ENCODE results near the gene IRF1. TPM values are rescaled to one million over a fixed set of nuclear protein-coding genes. Genes with fewer than 3 reads are reported as not detected.
"Not testable (repeated sequence)": the region's sequence is repeated elsewhere in the genome, so short reads cannot be mapped to it uniquely, and the experiment has no call there.

IRF1 gene
- total RNA-seq, 2 donors from 2014 or later, result 125 to 174 TPM

DNA sequence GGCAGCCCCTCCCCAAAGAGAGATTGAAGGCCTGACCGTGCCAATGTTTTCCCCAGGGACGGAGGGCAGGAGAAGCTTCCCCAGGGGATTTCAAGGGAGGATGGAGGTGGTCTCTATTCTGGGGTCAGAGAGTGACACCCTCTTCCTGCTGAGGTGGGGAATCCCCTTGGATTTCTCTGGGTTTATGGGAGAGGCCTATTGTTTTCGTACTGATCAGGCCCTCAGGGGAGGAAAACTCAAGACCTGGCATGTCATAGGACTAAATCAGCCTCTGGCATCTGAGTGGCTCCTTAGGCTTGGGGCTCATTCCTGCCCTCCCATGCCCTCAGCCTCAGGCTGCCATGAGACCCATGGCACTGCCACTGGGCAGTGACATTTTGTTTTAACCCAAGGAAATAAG is 44.6 kb downstream of the IRF1 start:
- Mint-ChIP-seq H3K4me1 (peaks cover 43% of the 10 kb centered on the region), H3K9me3 (no peaks in the 10 kb centered on the region), H3K4me3 (no peak overlapping the region), H3K27me3 (no peaks in the 10 kb centered on the region), H3K27ac (peak overlapping the region; percentile 76), H3K36me3 (ENCODE audit: low read depth) (peaks cover 43% of the 10 kb centered on the region)
- ATAC-seq (replicated peaks), result no peak

GRCh38 chr5:132445640-132445923 is 45.0 kb downstream of the IRF1 start:
- Mint-ChIP-seq H3K36me3 (ENCODE audit: low read depth) (peaks cover 40% of the 10 kb centered on the region), H3K4me3 (no peak overlapping the region), H3K9me3 (no peaks in the 10 kb centered on the region), H3K27me3 (no peaks in the 10 kb centered on the region), H3K27ac (peak overlapping the region; percentile 76), H3K4me1 (peaks cover 43% of the 10 kb centered on the region)
- no peak for ATAC-seq (replicated peaks)

DNA sequence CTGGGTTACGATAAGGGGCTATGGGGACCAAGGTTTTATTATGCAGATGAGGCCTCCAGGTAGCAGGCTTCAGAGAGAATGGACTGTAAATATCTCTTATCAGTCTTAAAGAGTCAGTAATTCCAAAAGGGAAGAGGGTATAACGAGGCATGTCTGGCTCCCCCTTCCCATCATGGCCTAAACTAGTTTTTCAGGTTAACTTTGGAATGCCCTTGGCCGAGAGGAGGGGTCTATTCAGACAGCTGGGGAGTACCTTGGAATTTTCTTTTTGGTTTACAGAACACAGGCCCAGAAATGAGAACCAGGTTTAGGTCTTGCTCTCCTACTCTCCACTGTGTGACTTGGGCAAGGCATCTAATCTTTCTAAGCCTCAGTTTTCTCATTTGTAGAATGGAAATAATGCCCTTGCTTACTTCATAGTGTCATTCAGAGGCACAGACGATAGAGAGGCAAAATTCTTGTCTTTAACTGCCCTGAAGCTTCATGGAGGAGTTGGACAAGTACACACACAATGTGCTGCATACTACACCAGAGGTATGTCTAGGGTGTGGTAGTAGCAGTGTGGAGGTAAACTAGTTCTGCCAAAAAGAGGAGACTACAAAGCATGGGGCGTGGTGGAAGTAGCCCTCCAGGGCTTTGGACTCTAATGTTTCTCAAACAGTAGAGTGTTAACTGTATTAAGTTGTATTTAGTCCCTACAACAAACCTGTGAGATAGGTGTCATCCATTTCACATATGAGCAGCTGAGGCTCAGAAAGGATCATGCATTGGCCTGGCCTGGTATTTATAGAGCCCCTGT is 45.5 kb downstream of the IRF1 start:
- no peaks in the 10 kb centered on the region for H3K27me3 Mint-ChIP-seq
- H3K27ac Mint-ChIP-seq, result peak overlapping the region; percentile 76
- ATAC-seq (replicated peaks), result no peak
- H3K4me3 Mint-ChIP-seq, result no peak overlapping the region
- no peaks in the 10 kb centered on the region for H3K9me3 Mint-ChIP-seq
- peaks cover 35% of the 10 kb centered on the region for H3K36me3 Mint-ChIP-seq (ENCODE audit: low read depth)
- peaks cover 43% of the 10 kb centered on the region for H3K4me1 Mint-ChIP-seq

DNA sequence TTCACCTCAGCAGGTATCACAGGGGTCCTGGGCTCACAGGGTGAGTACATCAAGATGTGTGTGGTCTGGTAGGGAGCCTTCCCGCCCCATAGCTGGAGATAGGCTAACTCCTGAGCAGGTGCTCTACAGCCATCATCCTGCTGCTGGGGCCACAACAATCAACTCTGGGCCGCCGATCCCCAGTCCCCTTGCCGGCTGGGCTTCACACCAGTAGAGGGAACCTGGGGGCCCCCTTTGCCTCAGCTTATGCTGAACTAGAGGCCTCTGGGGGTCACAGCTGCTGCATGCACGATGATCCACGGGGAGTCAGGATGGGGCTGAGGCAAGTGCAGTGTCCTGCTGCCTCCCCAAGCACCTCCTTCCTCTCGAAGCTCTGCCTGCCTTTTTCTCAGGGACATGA is 46.5 kb downstream of the IRF1 start:
- no peak for ATAC-seq (replicated peaks)
- Mint-ChIP-seq H3K9me3 (no peaks in the 10 kb centered on the region), H3K27ac (peak overlapping the region; percentile 76), H3K36me3 (ENCODE audit: low read depth) (peaks cover 25% of the 10 kb centered on the region), H3K4me3 (no peak overlapping the region), H3K27me3 (no peaks in the 10 kb centered on the region), H3K4me1 (peaks cover 49% of the 10 kb centered on the region)

- H3K4me1 Mint-ChIP-seq, result peaks cover 55% of the 10 kb centered on the region
- peaks cover 16% of the 10 kb centered on the region for H3K36me3 Mint-ChIP-seq (ENCODE audit: low read depth)
- H3K4me3 Mint-ChIP-seq, result peak overlapping the region; percentile 54
- no peaks in the 10 kb centered on the region for H3K27me3 Mint-ChIP-seq
- peak overlapping the region; percentile 76 for H3K27ac Mint-ChIP-seq
- ATAC-seq (replicated peaks), result peak; percentile 67
- H3K9me3 Mint-ChIP-seq, result no peaks in the 10 kb centered on the region
These were observed 51.0 kb downstream of the IRF1 start for GRCh38 chr5:132439521-132440089.

- H3K4me3 Mint-ChIP-seq, result peak overlapping the region; percentile 54
- H3K4me1 Mint-ChIP-seq, result peaks cover 55% of the 10 kb centered on the region
- no peak for ATAC-seq (replicated peaks)
- peak overlapping the region; percentile 76 for H3K27ac Mint-ChIP-seq
- no peaks in the 10 kb centered on the region for H3K9me3 Mint-ChIP-seq
- no peaks in the 10 kb centered on the region for H3K27me3 Mint-ChIP-seq
- H3K36me3 Mint-ChIP-seq (ENCODE audit: low read depth), result peaks cover 19% of the 10 kb centered on the region
These were observed 51.7 kb downstream of the IRF1 start for GRCh38 chr5:132438917-132439316.

DNA sequence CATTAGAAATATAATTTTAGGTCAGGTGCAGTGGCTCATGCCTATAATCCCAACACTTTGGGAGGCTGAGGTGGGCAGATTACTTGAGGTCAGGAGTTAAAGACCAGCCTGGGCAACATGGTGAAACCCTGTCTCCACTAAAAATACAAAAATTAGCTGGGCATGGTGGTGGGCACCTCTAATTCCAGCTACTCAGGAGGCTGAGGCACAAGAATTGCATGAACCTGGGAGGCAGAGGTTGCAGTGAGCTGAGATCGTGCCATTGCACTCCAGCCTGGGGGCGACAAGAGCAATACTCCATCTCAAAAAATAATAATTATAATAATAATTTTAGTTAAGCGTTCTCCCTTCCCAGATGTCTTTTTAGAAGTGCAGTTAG is 52.3 kb downstream of the IRF1 start:
- not testable (repeated sequence) for H3K27me3 Mint-ChIP-seq; ATAC-seq (replicated peaks); H3K9me3 Mint-ChIP-seq
- Mint-ChIP-seq H3K4me3 (peak overlapping the region; percentile 54), H3K36me3 (ENCODE audit: low read depth) (peaks cover 20% of the 10 kb centered on the region), H3K27ac (peak overlapping the region; percentile 76), H3K4me1 (peaks cover 55% of the 10 kb centered on the region)

DNA sequence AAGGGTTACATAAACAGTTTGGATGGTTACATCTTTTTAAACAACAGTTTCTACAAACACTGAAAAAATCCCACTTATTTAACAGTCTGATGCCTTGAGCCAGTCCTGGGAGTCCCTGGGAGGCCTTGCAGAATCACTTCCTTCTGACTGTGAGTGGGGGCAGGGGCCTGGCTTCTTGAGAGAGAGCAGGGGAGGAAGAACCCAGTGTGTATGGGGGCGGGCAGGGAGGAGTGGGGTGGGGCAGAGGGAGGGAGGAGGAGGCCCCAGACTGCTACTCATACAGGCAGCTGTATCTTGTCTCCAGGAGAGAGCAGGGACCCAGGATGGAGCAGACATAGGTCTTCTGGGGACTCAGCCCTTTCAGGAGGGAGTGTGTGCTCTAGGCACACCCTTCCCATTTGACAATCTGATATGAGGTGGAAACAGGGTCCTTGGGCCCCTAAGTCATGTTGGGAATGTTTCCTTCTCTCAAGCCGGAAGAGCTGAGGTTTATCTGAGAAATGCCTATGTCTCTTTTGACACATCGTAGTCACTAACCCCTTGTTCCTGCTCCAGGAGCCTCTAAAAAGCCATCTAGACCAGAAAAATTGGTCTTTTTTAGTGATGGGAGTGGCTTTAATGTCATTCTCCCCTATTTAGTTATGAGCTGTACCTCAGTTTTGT is 52.8 kb downstream of the IRF1 start:
- Mint-ChIP-seq H3K36me3 (ENCODE audit: low read depth) (peaks cover 24% of the 10 kb centered on the region), H3K4me3 (peak overlapping the region; percentile 54), H3K4me1 (peaks cover 55% of the 10 kb centered on the region), H3K27me3 (no peaks in the 10 kb centered on the region), H3K9me3 (no peaks in the 10 kb centered on the region), H3K27ac (peak overlapping the region; percentile 76)
- ATAC-seq (replicated peaks), result peak; percentile 81

DNA sequence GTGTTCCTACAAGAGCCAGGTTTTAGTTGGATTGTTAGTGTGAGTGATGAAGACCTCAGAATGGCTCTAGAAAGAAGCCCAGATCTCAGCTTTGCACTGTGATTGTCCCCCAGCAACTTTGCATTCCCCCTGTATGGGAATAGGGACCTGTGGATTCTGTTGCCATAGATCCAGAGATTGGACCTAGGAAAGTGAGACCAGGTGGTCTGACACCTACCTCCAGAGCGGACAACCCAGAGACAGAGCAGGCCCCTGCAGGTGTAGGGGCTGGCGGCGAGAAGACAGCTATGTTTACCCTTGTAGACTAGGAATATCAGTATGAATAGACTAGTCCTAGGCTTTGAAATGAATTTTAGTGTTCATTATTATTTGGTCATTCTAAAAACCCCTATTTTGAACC is 53.6 kb downstream of the IRF1 start:
- peaks cover 32% of the 10 kb centered on the region for H3K36me3 Mint-ChIP-seq (ENCODE audit: low read depth)
- no peak for ATAC-seq (replicated peaks)
- H3K4me3 Mint-ChIP-seq, result peak overlapping the region; percentile 54
- H3K4me1 Mint-ChIP-seq, result peaks cover 58% of the 10 kb centered on the region
- no peaks in the 10 kb centered on the region for H3K27me3 Mint-ChIP-seq
- no peaks in the 10 kb centered on the region for H3K9me3 Mint-ChIP-seq
- H3K27ac Mint-ChIP-seq, result peak overlapping the region; percentile 76

DNA sequence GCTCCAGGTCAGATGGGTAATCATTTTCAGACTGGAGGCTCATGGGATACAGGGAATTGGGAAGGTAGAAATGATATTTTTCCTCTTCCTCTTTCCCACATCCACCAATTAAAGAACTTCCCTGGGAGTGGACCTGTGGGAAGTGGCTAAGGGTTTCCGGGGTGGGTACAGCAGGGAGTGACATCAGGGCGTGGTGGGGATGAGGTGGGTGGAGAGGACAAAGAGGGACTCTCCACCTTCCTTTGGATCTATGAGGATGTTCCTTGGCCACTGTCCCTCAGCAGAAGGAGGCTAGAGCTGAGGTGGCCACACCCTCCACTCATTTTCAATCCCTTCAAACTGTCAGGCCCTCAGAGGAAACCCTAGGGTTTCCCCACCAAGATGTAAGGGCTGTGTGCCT is 54.7 kb downstream of the IRF1 start:
- peaks cover 42% of the 10 kb centered on the region for H3K36me3 Mint-ChIP-seq (ENCODE audit: low read depth)
- H3K27ac Mint-ChIP-seq, result peak overlapping the region; percentile 29
- peaks cover 64% of the 10 kb centered on the region for H3K4me1 Mint-ChIP-seq
- no peaks in the 10 kb centered on the region for H3K27me3 Mint-ChIP-seq
- no peak for ATAC-seq (replicated peaks)
- peak overlapping the region; percentile 6 for H3K4me3 Mint-ChIP-seq
- no peaks in the 10 kb centered on the region for H3K9me3 Mint-ChIP-seq

DNA sequence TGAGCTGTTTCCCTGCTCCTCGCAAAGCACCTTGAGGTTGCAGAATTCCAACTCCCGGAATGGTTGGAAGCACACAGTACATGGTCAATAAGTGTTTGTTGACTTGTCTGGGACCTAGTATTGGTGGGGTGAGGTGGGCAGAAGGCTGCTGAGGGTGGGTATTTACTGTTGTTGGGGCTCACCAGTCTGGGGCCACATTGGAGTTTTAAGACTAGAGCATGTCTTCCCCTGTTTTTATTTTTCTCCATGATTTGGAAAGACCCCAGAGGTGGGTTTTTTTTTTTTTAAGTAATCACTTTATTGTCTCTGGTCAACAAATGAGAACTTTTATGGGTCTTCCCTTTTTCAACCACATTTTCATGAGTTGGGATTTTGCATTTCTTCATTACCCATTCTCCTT is 55.1 kb downstream of the IRF1 start:
- Mint-ChIP-seq H3K27me3 (no peaks in the 10 kb centered on the region), H3K36me3 (ENCODE audit: low read depth) (peaks cover 47% of the 10 kb centered on the region), H3K27ac (peak overlapping the region; percentile 29), H3K4me1 (peaks cover 69% of the 10 kb centered on the region), H3K4me3 (peak overlapping the region; percentile 7), H3K9me3 (no peaks in the 10 kb centered on the region)
- no peak for ATAC-seq (replicated peaks)

DNA sequence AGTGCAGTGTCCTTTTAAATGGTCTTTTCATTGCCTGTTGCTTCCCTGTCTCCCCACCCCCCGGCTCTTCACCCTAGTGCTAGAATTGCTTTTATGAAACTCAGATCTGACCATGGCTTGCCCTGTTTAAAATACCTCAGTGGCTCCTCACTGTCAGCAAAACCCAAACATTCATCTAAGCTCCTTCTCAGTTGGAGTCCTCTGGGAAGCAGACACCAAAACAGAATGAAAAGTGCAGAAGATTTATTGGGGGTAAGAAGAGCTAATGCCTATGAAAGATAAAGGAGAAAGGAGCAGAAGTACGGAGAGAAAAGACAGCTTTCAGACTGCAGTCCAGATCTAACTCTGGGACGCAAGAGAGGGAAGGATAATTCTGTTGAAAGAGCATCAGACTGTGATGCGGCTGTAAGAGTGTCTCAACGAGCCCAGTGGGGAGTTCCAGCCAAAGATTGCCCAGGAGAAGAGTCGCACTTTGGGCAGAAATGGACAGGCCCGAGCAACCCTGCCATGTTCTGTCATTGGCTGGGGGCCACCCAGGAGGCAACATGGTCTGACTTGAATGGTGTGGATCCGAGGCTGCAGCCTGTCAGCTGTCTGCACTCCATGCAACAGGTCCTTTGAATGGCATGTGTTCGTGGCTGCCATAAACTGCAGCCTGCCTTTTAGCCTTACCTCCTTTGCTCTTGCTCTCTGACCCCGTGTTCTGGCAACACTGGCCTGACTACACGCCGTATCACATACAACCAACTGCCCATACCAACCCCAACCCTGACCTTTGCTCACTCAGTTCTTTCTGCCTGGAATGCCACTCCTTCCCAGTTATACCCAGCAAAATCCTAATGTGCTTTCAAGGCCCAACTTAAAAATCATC is 55.9 kb downstream of the IRF1 start:
- Mint-ChIP-seq H3K4me1 (peaks cover 76% of the 10 kb centered on the region), H3K27me3 (no peaks in the 10 kb centered on the region), H3K27ac (peak overlapping the region; percentile 29), H3K36me3 (ENCODE audit: low read depth) (peaks cover 55% of the 10 kb centered on the region), H3K9me3 (no peaks in the 10 kb centered on the region), H3K4me3 (peak overlapping the region; percentile 7)
- ATAC-seq (replicated peaks), result no peak

DNA sequence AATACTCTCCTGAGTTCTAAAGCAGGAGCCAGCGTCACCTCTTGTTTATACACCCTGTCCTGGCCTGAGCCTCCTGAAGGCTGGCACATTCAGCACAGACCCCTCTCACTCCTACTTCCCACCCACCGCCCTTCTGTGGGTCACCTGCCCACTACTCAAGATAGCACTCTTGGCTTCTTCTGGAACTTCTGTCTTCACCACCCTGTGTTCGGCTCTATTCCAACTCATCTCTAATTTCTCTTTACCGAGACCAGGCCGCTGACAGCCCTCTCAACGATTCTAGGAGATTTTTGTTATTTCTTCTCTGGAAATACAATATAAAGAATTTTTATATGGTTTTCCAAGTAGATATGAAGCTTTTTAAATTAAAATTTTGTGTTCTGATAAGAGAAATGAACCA is 57.4 kb downstream of the IRF1 start:
- H3K4me3 Mint-ChIP-seq, result peak overlapping the region; percentile 87
- peak overlapping the region; percentile 92 for H3K27ac Mint-ChIP-seq
- H3K27me3 Mint-ChIP-seq, result no peaks in the 10 kb centered on the region
- no peak for ATAC-seq (replicated peaks)
- H3K4me1 Mint-ChIP-seq, result peaks cover 82% of the 10 kb centered on the region
- no peaks in the 10 kb centered on the region for H3K9me3 Mint-ChIP-seq
- peaks cover 56% of the 10 kb centered on the region for H3K36me3 Mint-ChIP-seq (ENCODE audit: low read depth)

- peak; percentile 67 for ATAC-seq (replicated peaks)
- H3K36me3 Mint-ChIP-seq (ENCODE audit: low read depth), result peaks cover 56% of the 10 kb centered on the region
- H3K4me3 Mint-ChIP-seq, result peak overlapping the region; percentile 87
- H3K9me3 Mint-ChIP-seq, result no peaks in the 10 kb centered on the region
- H3K27me3 Mint-ChIP-seq, result no peaks in the 10 kb centered on the region
- peak overlapping the region; percentile 92 for H3K27ac Mint-ChIP-seq
- peaks cover 80% of the 10 kb centered on the region for H3K4me1 Mint-ChIP-seq
These were observed 58.9 kb downstream of the IRF1 start for GRCh38 chr5:132431632-132432031.

All from activated T-helper 17 cell treated with anti-CD3 and anti-CD28 coated beads, Interleukin-2, amount 50 U/mL, for 72 hours (primary cell).